Stimulated activated CD4-positive, alpha-beta T cell treated with anti-CD3 and anti-CD28 coated beads, Interleukin-2, amount 100 ng/mL, for 24 hours (primary cell): ENCODE results near the gene BRD4.

Experiments used
- DNase-seq, 2 donors: peaks; one replicate each; pipeline ENCODE4 v3.0.0-alpha.2; 2020

BRD4 gene

GRCh38 chr19:15188851-15189250, 143.5 kb downstream of the BRD4 start:
- DNase-seq, result no peak

GRCh38 chr19:15187026-15188007, 145.0 kb downstream of the BRD4 start:
- DNase-seq, result no peak
